Caco-2 (cell line): Measurements from ENCODE around the gene ZDHHC22. TPM values are rescaled to one million over a fixed set of nuclear protein-coding genes. Genes with fewer than 3 reads are reported as not detected.

ENCODE experiments used
- BruUV-seq: library from RNA; stranded (reverse); fragments of 400-500 nt; replicated peaks from 2 replicates; lab custom pipeline; 2021; lab: Mats Ljungman, UMichigan
- CTCF ChIA-PET: fragments of 300-600 bp; sonication (Branson Sonifier 250); formaldehyde crosslinking; loops from one replicate; lab custom pipeline; 2022; ENCODE audit warnings: antibody characterized with exemption; lab: Charles Lee
- POLR2A ChIA-PET: fragments of 300-600 bp; sonication (Branson Sonifier 250); formaldehyde crosslinking; loops from one replicate; lab custom pipeline; 2022; ENCODE audit warnings: antibody characterized with exemption; lab: Charles Lee
- DNase-seq, 2 experiments: peaks; one replicate each; pipeline versions ENCODE4 v3.0.0 to v3.0.0-alpha.2; 2020 to 2022
- H3K27me3 ChIP-seq: replicated peaks from 2 replicates; pipeline ENCODE4 v1.6.0; 2011; ENCODE audit warnings: low read length; ENCODE audit not compliant: control insufficient read depth, insufficient read depth
- H3K36me3 ChIP-seq: 2 replicates; pipeline ENCODE4 v1.5.1; 2011; ENCODE audit warnings: low read length; ENCODE audit not compliant: control insufficient read depth, insufficient read depth
- H3K4me1 ChIP-seq: fragments of 250-450 bp; sonication (Bioruptor Pico); 2 replicates; pipeline ENCODE4 v1.5.1; 2020; ENCODE audit warnings: mild to moderate bottlenecking
- H3K4me3 ChIP-seq: 2 replicates; pipeline ENCODE4 v1.5.1; 2011; ENCODE audit warnings: low read depth, mild to moderate bottlenecking, control low read depth, low read length
- H3K9me3 ChIP-seq: fragments of 250-450 bp; sonication (Bioruptor Pico); 2 replicates; pipeline ENCODE4 v1.5.1; 2020; ENCODE audit warnings: mild to moderate bottlenecking, moderate library complexity
- H3K27ac Mint-ChIP-seq: one replicate; pipeline ENCODE4 v1.8.0; 2022; ENCODE audit warnings: mixed read lengths; ENCODE audit not compliant: unreplicated experiment
- H3K27me3 Mint-ChIP-seq: one replicate; pipeline ENCODE4 v1.8.0; 2022; ENCODE audit warnings: mixed read lengths; ENCODE audit not compliant: insufficient read depth, unreplicated experiment
- H3K36me3 Mint-ChIP-seq: one replicate; pipeline ENCODE4 v1.8.0; 2022; ENCODE audit warnings: mild to moderate bottlenecking, mixed read lengths; ENCODE audit not compliant: insufficient read depth, unreplicated experiment
- H3K4me1 Mint-ChIP-seq: one replicate; pipeline ENCODE4 v1.8.0; 2022; ENCODE audit warnings: low read depth, mixed read lengths; ENCODE audit not compliant: unreplicated experiment
- H3K4me3 Mint-ChIP-seq: one replicate; pipeline ENCODE4 v1.8.0; 2022; ENCODE audit warnings: mild to moderate bottlenecking, moderate library complexity, mixed read lengths; ENCODE audit not compliant: unreplicated experiment
- H3K9me3 Mint-ChIP-seq: one replicate; pipeline ENCODE4 v1.8.0; 2022; ENCODE audit warnings: mixed read lengths; ENCODE audit not compliant: unreplicated experiment
- intact Hi-C: fragments of 100-400 bp; cut with micrococcal nuclease; formaldehyde crosslinking; loops from one replicate; pipeline ENCODE4 v1.10.0; 2022; ENCODE audit not compliant: unreplicated experiment
- total RNA-seq: library from RNA; stranded (reverse); gene quantifications from 2 replicates; pipeline ENCODE4 v1.2.3, GENCODE V29; 2022
- TF ChIP-seq, protein P1 (sequence below), 2 experiments: fragments of 200-600 bp in 1 of 2; IDR thresholded peaks; 1 replicate in 1 of 2; 2 replicates in 1 of 2; pipeline versions ENCODE4 v1.5.1 to v1.8.0; 2011 to 2022; ENCODE audit warnings: antibody characterized with exemption in 1 of 2, control low read depth in 1 of 2, inconsistent platforms in 1 of 2, low read depth in 1 of 2, low read length in 1 of 2, mild to moderate bottlenecking in 1 of 2, moderate library complexity in 1 of 2; ENCODE audit not compliant: insufficient read depth in 1 of 2, severe bottlenecking in 1 of 2, unreplicated experiment in 1 of 2

Gene ZDHHC22
- total RNA-seq, 1 experiment from 2014 or later = not detected

DNA sequence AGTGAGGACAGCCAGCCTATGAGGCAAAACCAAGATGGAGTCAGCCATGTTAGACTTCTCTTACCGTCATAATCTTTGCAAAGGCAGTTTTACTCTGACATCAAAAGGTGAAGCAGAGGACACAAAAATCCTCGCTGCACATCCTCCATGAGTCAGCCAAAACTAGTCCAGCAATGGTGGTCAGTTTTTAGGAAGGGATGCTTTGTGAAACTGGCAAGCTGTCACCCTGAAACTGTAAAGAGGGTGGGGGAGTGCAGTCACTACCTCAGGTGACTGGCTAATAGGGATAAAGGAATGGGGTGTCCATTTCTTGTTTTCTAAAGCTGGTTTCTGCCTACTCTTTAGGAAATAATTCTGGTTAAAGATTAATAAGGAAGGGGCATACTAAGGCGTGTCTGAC is 48.9 kb downstream of the ZDHHC22 start:
- CTCF ChIA-PET = interaction anchor here (0.8 kb wide), 1 partner anchor 220 kb away, joined by 3 read pairs; no protein-coding TSS in a partner anchor
- Mint-ChIP-seq H3K27me3 (no peaks in the 10 kb centered on the region), H3K4me3 (no peak overlapping the region), H3K36me3 (peaks cover 16% of the 10 kb centered on the region), H3K9me3 (peaks cover 22% of the 10 kb centered on the region), H3K4me1 (peaks cover 11% of the 10 kb centered on the region), H3K27ac (no peak overlapping the region)
- POLR2A ChIA-PET = no interaction called here
- TF ChIP-seq, protein P1, sequence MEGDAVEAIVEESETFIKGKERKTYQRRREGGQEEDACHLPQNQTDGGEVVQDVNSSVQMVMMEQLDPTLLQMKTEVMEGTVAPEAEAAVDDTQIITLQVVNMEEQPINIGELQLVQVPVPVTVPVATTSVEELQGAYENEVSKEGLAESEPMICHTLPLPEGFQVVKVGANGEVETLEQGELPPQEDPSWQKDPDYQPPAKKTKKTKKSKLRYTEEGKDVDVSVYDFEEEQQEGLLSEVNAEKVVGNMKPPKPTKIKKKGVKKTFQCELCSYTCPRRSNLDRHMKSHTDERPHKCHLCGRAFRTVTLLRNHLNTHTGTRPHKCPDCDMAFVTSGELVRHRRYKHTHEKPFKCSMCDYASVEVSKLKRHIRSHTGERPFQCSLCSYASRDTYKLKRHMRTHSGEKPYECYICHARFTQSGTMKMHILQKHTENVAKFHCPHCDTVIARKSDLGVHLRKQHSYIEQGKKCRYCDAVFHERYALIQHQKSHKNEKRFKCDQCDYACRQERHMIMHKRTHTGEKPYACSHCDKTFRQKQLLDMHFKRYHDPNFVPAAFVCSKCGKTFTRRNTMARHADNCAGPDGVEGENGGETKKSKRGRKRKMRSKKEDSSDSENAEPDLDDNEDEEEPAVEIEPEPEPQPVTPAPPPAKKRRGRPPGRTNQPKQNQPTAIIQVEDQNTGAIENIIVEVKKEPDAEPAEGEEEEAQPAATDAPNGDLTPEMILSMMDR (IDR thresholded peaks at IDR 0.05; ENCODE audit: insufficient read depth in 1 of 2, low read depth in 1 of 2, low read length in 1 of 2, severe bottlenecking in 1 of 2, unreplicated experiment in 1 of 2) = no peak
- H3K4me3 ChIP-seq = no peak overlapping the region
- no peaks in the 10 kb centered on the region for H3K36me3 ChIP-seq
- DNase-seq = no peak
- peaks cover 18% of the 10 kb centered on the region for H3K4me1 ChIP-seq
- peaks cover 15% of the 10 kb centered on the region; the same call in 1 of the 2 replicates for H3K9me3 ChIP-seq
- intact Hi-C loops = no loop called here
- BruUV-seq = no TSS peak
- H3K27me3 ChIP-seq = no peaks in the 10 kb centered on the region

DNA sequence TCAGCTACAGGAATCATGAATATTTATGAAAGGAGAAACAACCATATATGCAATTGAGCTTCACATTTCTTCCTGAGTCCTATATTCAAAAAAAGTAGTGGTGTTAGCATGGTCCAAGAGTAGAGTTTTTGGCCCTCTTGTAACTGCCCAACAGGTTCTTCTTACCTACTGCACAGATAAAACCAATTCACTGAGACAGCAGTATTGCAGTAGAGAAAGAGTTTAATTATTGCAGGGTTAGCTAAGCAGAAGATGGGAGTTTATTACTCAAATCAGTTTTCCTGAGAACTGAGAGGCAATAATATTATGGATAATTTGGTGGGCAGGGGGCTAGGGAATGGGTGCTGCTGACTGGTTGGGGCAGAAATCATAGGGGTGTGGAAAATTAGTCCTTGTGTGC is 50.1 kb downstream of the ZDHHC22 start:
- POLR2A ChIA-PET = no interaction called here
- Mint-ChIP-seq H3K27me3 (no peaks in the 10 kb centered on the region), H3K27ac (no peak overlapping the region)

DNA sequence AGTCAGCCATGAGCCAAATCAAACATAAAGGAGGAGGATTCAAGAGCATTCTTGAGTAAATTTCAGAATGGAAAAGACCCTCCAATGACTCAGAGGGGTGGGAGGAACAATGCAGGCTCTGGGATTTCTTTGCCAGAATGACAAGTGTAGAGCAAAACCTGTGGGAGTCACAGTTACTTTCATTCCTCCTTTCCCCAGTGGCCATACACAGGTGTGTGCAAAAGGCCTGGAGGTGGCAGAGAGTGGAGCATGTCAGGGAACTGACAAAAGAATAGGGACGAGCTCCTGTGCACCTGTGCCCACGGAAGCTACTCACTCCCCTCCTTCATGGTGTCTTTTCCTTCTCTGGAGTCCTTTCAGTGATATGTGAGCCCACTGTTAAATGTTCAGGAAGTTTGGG is 52.9 kb downstream of the ZDHHC22 start:
- TF ChIP-seq, protein P1 (IDR thresholded peaks at IDR 0.05; ENCODE audit: insufficient read depth in 1 of 2, low read depth in 1 of 2, low read length in 1 of 2, severe bottlenecking in 1 of 2, unreplicated experiment in 1 of 2) = no peak
- BruUV-seq = TSS peak; percentile 78
- peaks cover 31% of the 10 kb centered on the region for H3K4me1 ChIP-seq
- no peak overlapping the region for H3K4me3 ChIP-seq
- H3K9me3 ChIP-seq = peaks cover 15% of the 10 kb centered on the region; the same call in 1 of the 2 replicates
- intact Hi-C loops = loop anchor here (1.0 kb wide), 1 partner anchor 9 kb away; no protein-coding TSS in a partner anchor
- ChIA-PET POLR2A (no interaction called here), CTCF (interaction anchor here (1.1 kb wide), 2 partner anchors 213 to 216 kb away, joined by 3 to 4 read pairs; no protein-coding TSS in a partner anchor)
- Mint-ChIP-seq H3K4me1 (peaks cover 24% of the 10 kb centered on the region), H3K27ac (peak overlapping the region; percentile 84), H3K4me3 (peak overlapping the region; percentile 35), H3K36me3 (peaks cover 18% of the 10 kb centered on the region), H3K9me3 (peaks cover 22% of the 10 kb centered on the region), H3K27me3 (no peaks in the 10 kb centered on the region)
- no peaks in the 10 kb centered on the region for H3K36me3 ChIP-seq
- DNase-seq = no peak
- H3K27me3 ChIP-seq = no peaks in the 10 kb centered on the region

More for the DNA sequence above, 50.1 kb downstream of the ZDHHC22 start:
- Mint-ChIP-seq H3K9me3 (peaks cover 22% of the 10 kb centered on the region), H3K4me1 (peaks cover 14% of the 10 kb centered on the region), H3K36me3 (peaks cover 18% of the 10 kb centered on the region), H3K4me3 (no peak overlapping the region)
- no peak for DNase-seq
- no peak overlapping the region for H3K4me3 ChIP-seq
- H3K36me3 ChIP-seq = no peaks in the 10 kb centered on the region
- intact Hi-C loops = no loop called here
- BruUV-seq = no TSS peak
- H3K27me3 ChIP-seq = no peaks in the 10 kb centered on the region
- TF ChIP-seq, protein P1 (IDR thresholded peaks at IDR 0.05; ENCODE audit: insufficient read depth in 1 of 2, low read depth in 1 of 2, low read length in 1 of 2, severe bottlenecking in 1 of 2, unreplicated experiment in 1 of 2) = no peak
- CTCF ChIA-PET = no interaction called here
- H3K4me1 ChIP-seq = peaks cover 20% of the 10 kb centered on the region
- peaks cover 15% of the 10 kb centered on the region; the same call in 1 of the 2 replicates for H3K9me3 ChIP-seq
